Cardiac muscle cell (in vitro differentiated cells and primary cell): ENCODE data around the gene IMMP2L. TPM values are rescaled to one million over a fixed set of nuclear protein-coding genes. Genes with fewer than 3 reads are reported as not detected.
A peak's percentile ranks its signal among the peaks of the same experiment; 100 is the strongest.

Experiments used
- DNase-seq, 2 donors: peaks; one replicate each; pipeline versions ENCODE4 v3.0.0 to v3.0.0-alpha.2; 2010 to 2017; ENCODE audit warnings: low read depth in 1 of 2, low spot score in 1 of 2
- H3K27ac ChIP-seq: fragments of 200-600 bp; sonication (generic); 2 replicates; pipeline ENCODE4 v1.5.1; 2016
- H3K27me3 ChIP-seq: fragments of 200-600 bp; sonication (generic); 2 replicates; pipeline ENCODE4 v1.6.0; 2016; ENCODE audit warnings: control low read depth
- H3K36me3 ChIP-seq: fragments of 200-600 bp; sonication (generic); 2 replicates; pipeline ENCODE4 v1.5.1; 2016; ENCODE audit warnings: control low read depth
- H3K4me1 ChIP-seq: fragments of 200-600 bp; sonication (generic); 2 replicates; pipeline ENCODE4 v1.8.1; 2017; ENCODE audit warnings: low read depth, mild to moderate bottlenecking, mixed run types
- H3K4me3 ChIP-seq: fragments of 200-600 bp; sonication (generic); 2 replicates; pipeline ENCODE4 v1.5.1; 2016; ENCODE audit warnings: mild to moderate bottlenecking
- H3K9me3 ChIP-seq: fragments of 200-600 bp; sonication (generic); 2 replicates; pipeline ENCODE4 v1.5.1; 2017; ENCODE audit warnings: low read depth, mild to moderate bottlenecking, control low read depth
- CTCF ChIP-seq: IDR thresholded peaks from 2 replicates; pipeline ENCODE4 v1.5.1; 2012; ENCODE audit warnings: low read depth, mild to moderate bottlenecking, low read length
- polyA plus RNA-seq: library from polyadenylated mRNA; unstranded; fragments of >200 nt; fragmentation: Nextera tagmentation; extraction: Ambion mirVana; gene quantifications from 2 replicates; pipeline ENCODE4 v1.2.1, GENCODE V29; 2016
- total RNA-seq: library from RNA; depleted of rRNA; stranded (reverse); fragments of >200 nt; gene quantifications from 2 replicates; pipeline ENCODE4 v1.2.3, GENCODE V29; 2016

The IMMP2L gene
- total and polyA plus RNA-seq, 2 experiments from 2014 or later: 6.0 to 11.9 TPM

- peak; percentile 9 to 21 for DNase-seq
- Histone ChIP-seq H3K4me1 (peaks cover 6% of the 10 kb centered on the region), H3K9me3 (no peaks in the 10 kb centered on the region), H3K27me3 (no peaks in the 10 kb centered on the region), H3K36me3 (no peaks in the 10 kb centered on the region), H3K4me3 (no peak overlapping the region), H3K27ac (no peak overlapping the region)
- TF ChIP-seq CTCF: no peak
Observed at GRCh38 chr7:111362506-111363054, 199.7 kb downstream of the IMMP2L start.

GRCh38 chr7:111358915-111359314 is 203.4 kb downstream of the IMMP2L start:
- no peak for TF ChIP-seq CTCF
- no peak for DNase-seq
- no peaks in the 10 kb centered on the region for H3K9me3 ChIP-seq
- no peaks in the 10 kb centered on the region for H3K36me3 ChIP-seq
- no peaks in the 10 kb centered on the region for H3K27me3 ChIP-seq
- H3K4me3 ChIP-seq: no peak overlapping the region
- H3K27ac ChIP-seq: no peak overlapping the region
- H3K4me1 ChIP-seq: peaks cover 6% of the 10 kb centered on the region

- peaks cover 6% of the 10 kb centered on the region for H3K4me1 ChIP-seq
- peak in 1 of 2 donors; percentile 17 for DNase-seq
- TF ChIP-seq CTCF: no peak
- H3K36me3 ChIP-seq: no peaks in the 10 kb centered on the region
- H3K27ac ChIP-seq: no peak overlapping the region
- H3K27me3 ChIP-seq: no peaks in the 10 kb centered on the region
- no peaks in the 10 kb centered on the region for H3K9me3 ChIP-seq
- no peak overlapping the region for H3K4me3 ChIP-seq
Observed at GRCh38 chr7:111357691-111358090, 204.6 kb downstream of the IMMP2L start.

GRCh38 chr7:111356941-111357340 is 205.4 kb downstream of the IMMP2L start:
- no peaks in the 10 kb centered on the region for H3K36me3 ChIP-seq
- no peak for TF ChIP-seq CTCF
- no peaks in the 10 kb centered on the region for H3K27me3 ChIP-seq
- no peak for DNase-seq
- no peaks in the 10 kb centered on the region for H3K9me3 ChIP-seq
- H3K27ac ChIP-seq: no peak overlapping the region
- H3K4me1 ChIP-seq: peaks cover 6% of the 10 kb centered on the region
- no peak overlapping the region for H3K4me3 ChIP-seq

GRCh38 chr7:111352319-111352718 is 210.0 kb downstream of the IMMP2L start:
- no peak for TF ChIP-seq CTCF
- Histone ChIP-seq H3K9me3 (no peaks in the 10 kb centered on the region), H3K36me3 (no peaks in the 10 kb centered on the region), H3K27me3 (no peaks in the 10 kb centered on the region), H3K27ac (no peak overlapping the region), H3K4me3 (no peak overlapping the region), H3K4me1 (no peaks in the 10 kb centered on the region)
- no peak for DNase-seq
